ENCODE measurements around the gene FRAS1.
"Not testable (repeated sequence)": the region's sequence is repeated elsewhere in the genome, so short reads cannot be mapped to it uniquely, and the experiment has no call there.

The FRAS1 gene

DNA sequence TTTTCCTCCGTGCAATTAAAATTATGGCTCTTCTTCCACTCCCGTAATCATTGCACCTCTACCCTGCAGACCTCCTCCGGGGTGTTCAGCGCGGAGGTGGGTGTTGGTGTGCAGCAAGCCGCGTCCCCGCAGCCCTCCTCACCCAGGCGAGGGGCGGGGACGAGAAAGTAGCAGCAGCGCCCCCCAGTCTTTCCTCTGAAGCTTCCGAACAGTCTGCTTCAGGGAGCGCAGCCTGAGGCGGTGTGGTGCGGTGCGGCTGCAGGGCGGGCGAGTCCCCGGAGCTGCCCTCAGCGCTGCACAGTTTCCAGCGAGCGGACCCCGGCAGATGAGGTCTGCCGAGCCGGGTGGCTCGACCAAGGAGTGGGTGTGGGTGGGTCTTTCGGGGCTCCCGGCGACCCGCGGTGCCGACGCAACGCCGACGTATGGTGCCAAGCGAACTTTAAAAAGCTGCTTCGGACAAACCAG is at the start of gene FRAS1:
TSS of gene FRAS1 (plus strand) at position 189 of the 465 bp plus-strand sequence. CDS start 687 bp downstream, outside the sequence.
- DNase-seq (ENCODE audit: low read depth in 2 of 2) = no peak

GRCh38 chr4:78011003-78011402 is 46.1 kb upstream of the FRAS1 start:
- DNase-seq (ENCODE audit: low read depth in 2 of 2) = not testable (repeated sequence)

DNA sequence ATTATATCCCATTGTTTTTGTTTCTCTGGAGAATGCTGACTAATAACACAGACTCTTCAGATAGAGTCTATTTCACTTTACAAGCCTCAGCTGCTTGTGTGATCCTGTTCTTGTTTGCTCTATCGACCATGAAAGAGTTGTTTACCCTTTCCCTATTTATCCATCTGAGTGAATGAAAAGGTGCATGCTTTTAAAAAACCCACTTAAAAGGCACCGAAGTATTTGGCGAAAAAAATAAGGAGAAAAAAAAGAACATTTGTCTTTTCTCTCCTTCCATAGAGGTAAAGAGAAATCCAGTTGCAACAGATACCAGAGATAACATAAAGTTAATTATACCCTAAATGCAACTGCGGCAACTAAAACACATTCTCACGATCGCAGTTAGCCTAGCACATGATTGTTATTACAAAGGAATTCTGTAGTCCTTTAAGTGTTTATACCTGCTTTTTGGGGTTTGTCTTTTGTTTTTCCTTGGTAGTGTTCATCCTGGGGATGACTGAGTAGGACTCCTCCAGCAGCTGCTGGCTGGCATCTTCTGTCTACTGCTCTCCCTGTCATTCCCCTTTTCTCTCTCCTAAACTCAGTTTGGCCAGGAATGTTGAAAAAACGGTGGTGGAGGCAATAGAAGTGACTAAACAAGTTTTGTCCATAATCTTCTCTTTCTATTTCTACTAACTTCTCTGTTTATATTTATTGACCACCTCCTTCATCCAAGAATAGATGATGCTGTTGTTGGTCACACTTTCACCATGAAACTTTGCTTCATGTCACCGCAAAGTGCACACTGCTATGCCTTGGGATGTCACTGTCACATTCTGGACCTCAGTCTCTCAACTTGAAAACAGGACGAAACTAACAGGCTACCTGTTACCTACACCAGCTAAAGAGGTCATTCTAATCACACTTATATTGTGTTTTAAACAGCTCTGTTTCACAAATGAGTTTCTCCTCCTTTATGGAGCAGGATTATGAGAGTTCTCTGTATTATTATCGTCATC is 41.9 kb upstream of the FRAS1 start:
- no peak for DNase-seq (ENCODE audit: low read depth in 2 of 2)

DNA sequence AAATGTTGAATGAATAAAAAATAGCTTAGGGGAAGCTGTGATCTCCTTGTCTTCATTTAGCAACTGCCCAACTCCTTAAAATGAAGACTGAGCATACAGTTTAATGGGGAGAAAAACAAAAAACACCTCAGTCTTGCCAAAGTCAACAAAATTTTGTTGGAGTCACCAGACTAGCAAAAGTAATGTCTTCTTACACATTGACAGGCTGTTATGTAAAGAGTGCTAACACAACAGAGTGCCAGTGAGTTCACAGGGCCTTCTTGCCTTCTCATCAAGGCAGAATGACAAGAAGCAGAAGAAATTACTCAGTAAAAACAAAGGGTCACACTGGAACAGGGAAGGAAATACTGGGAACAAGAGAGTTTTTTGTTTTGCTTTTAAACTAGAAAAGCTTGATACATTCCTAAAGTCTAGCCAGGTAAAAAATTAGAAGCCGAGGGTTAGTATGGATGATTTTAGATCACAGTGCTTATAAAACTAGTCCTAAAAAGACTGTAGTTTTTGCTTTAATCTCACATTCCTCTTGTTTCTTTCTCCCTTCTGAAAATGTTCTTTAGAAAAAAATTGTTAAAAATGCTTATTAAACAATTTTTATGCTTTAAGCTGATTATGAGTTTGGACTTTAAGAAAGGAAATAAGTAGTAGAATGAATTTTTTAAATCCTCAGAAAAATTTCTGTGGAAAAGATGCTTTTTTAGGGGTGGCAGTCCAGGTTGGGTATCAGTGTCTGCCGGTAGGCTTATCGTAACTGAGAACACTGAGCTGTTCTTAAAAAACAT is 38.7 kb upstream of the FRAS1 start:
- DNase-seq (ENCODE audit: low read depth in 2 of 2) = no peak

GRCh38 chr4:78019414-78019813 is 37.7 kb upstream of the FRAS1 start:
- DNase-seq (ENCODE audit: low read depth in 2 of 2) = no peak

GRCh38 chr4:78020677-78021076 is 36.4 kb upstream of the FRAS1 start:
- no peak for DNase-seq (ENCODE audit: low read depth in 2 of 2)

- no peak for DNase-seq (ENCODE audit: low read depth in 2 of 2)
Observed at GRCh38 chr4:78022517-78022916, 34.6 kb upstream of the FRAS1 start.

- DNase-seq (ENCODE audit: low read depth in 2 of 2) = no peak
Observed at GRCh38 chr4:78024085-78024484, 33.0 kb upstream of the FRAS1 start.

GRCh38 chr4:78024576-78025091 is 32.5 kb upstream of the FRAS1 start:
- no peak for DNase-seq (ENCODE audit: low read depth in 2 of 2)

- DNase-seq (ENCODE audit: low read depth in 2 of 2) = no peak
Observed at GRCh38 chr4:78031417-78031950, 25.6 kb upstream of the FRAS1 start.

- no peak for DNase-seq (ENCODE audit: low read depth in 2 of 2)
Observed at GRCh38 chr4:78032446-78032845, 24.7 kb upstream of the FRAS1 start.

- DNase-seq (ENCODE audit: low read depth in 2 of 2) = no peak
Observed at GRCh38 chr4:78032929-78033328, 24.2 kb upstream of the FRAS1 start.

DNA sequence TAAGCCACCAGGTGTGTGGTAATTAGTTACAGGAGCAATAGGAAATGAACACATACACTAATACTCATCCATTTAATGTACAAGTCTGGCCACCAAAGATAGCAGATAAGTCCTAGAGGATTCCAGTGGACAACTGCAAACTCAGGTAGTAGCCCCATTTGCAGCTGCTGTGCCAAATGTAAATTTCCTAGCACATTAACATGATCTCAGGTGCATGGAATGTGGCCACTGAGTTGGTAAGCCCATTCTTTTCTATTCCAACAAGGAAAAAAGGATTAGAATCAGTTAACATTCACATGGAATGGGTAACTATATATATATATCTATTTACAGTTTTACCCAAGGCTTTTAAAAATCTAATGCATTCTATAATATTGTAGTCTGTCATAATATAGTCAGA is 23.3 kb upstream of the FRAS1 start:
- no peak for DNase-seq (ENCODE audit: low read depth in 2 of 2)

- DNase-seq (ENCODE audit: low read depth in 2 of 2) = no peak
Observed at GRCh38 chr4:78038704-78039103, 18.4 kb upstream of the FRAS1 start.

DNA sequence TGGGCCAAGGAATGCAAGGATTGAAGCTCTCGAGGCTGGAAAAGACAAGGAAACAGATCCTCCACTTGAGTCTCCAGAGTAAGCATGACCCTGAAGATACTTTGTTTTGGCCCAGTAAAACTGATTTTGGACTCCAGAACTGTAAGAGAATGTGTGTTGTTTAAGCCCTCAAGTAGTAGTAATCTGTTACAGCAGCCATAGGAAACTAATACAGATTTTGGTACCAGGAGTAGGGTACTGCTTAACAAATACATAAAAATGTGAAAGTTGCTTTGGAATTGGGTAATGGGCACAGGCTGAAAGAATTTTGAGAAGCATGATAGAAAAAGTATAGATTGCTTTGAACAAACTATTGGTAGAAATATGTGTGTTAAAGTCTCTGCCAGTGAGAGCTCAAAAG is 17.4 kb upstream of the FRAS1 start:
- no peak for DNase-seq (ENCODE audit: low read depth in 2 of 2)

GRCh38 chr4:78040431-78040830 is 16.7 kb upstream of the FRAS1 start:
- no peak for DNase-seq (ENCODE audit: low read depth in 2 of 2)

- no peak for DNase-seq (ENCODE audit: low read depth in 2 of 2)
Observed at GRCh38 chr4:78047366-78047765, 9.8 kb upstream of the FRAS1 start.

DNA sequence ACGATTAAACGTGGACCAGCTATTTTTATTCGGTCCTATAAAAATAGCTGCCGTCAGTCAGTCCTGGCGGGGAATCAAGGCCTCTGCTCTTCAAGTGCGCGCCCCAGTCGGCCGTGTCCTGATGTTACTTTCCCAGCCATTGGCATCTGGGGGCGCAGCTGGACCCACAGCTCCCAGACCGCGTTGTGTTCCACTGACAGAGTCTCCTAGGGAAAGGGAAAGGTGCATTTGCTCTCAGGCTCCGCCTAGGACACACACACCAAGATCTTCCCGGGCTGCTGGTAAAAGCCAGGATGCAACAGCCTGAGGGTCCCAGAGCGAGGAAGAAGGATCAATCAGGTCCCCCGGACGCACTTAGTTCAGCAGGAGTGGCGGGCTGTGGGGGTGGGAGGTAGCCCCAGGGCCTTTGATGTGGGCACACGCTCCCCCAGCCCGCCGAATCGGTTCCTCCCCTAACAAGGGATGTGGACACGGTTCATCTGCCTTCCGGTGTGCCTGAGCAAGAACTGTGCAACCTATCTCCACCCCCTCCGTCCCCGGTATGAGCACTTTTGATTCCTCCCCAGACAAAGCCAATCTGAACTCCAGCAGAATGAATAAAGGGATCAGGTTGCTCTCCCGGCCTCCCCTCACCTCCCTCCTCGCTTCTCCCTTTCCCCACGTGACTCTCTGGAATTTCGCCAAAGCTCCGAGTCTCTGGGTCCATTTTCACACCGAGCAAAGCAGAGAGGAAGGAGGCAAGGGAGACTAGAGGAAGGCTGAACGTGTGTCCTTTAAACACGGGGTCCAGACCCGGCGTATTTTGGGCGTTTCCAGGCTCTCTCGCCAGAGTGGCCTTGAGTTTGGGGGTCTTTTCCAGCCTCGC is 626 bp upstream of the FRAS1 start:
- DNase-seq (ENCODE audit: low read depth in 2 of 2) = no peak

DNA sequence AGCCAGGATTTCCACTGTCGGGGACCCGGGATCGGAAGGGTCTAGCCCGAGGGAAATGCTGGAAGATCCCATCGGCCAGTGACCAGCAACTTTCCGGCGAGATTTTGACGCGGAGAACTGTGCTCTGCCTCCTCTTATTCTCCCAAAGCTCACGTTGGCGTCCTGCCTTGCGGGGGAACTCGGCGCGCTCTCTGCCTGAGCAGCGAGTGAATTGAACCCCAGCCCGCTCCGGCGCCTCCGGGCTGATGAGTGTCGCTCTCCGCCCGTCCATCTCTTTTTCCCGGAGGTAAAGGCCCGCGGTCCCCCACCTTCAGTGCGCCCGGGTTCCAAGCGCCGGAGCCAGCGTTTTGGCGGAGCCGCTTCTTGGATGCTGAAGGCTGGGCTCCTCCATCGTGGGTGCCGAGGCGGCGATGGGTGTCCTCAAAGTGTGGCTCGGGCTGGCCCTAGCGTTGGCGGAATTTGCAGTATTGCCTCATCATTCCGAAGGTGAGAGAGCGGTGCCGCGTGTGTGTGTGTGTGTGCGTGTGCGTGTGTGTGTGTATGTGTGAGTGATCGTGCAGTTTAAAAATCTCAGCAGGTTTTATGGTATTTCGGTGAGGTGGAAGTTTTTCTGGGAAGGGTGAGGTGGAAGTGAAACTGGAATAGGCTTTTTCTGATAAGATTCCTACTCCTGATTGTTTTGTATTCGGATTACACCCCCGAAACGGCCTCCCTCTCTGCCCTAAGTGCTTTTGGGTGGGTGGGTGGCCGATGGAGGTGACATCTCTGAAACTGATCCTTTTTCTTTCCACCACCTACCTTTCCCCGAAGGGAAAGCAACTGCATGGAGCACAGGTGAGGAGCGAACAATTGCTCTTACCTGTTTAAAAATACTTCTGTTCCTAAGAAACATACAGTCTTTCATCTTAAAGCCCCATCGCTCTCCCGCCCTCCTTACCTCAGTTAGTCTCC is 752 bp downstream of the FRAS1 start:
- DNase-seq (ENCODE audit: low read depth in 2 of 2) = no peak

Data from stimulated activated CD4-positive, alpha-beta T cell treated with anti-CD3 and anti-CD28 coated beads, Interleukin-1b, Interleukin-23, amount 100 ng/mL, for 4 hours (primary cell).